ENCODE results near the gene SSX4. TPM values are rescaled to one million over a fixed set of nuclear protein-coding genes. Genes with fewer than 3 reads are reported as not detected.
"Not testable (repeated sequence)": the region's sequence is repeated elsewhere in the genome, so short reads cannot be mapped to it uniquely, and the experiment has no call there.

Gene SSX4
- total and polyA plus RNA-seq, 5 experiments from 2014 or later = not detected

DNA sequence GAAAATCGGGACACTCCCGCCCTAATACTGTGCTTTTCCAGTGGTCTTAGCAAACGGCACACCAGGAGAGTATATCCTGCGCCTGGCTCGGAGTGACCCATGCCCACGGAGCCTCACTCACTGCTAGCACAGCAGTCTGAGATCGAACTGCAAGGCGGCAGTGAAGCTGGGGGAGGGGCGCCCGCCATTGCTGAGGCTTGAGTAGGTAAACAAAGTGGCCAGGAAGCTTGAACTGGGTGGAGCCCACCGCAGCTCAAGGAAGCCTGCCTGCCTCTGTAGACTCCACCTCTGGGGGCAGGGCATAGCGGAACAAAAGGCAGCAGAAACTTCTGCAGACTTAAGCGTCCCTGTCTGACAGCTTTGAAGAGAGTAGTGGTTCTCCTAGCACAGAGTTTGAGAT is 50.4 kb downstream of the SSX4 start:
- H3K27me3 Mint-ChIP-seq, ATAC-seq, H3K36me3 Mint-ChIP-seq, POLR2A ChIA-PET: not testable (repeated sequence)
- H3K9me3 Mint-ChIP-seq = peaks cover 0 to 23% (median 9%) of the 10 kb centered on the region in 9 donors
- H3K4me1 Mint-ChIP-seq = peaks cover 0 to 17% (median 3%) of the 10 kb centered on the region in 4 donors
- DNase-seq = peak in 4 of 10 donors; percentile 1 to 25 (median 16)
- H3K27ac Mint-ChIP-seq = peak overlapping the region in 1 of 10 donors; percentile 25
- H3K4me3 Mint-ChIP-seq = peak overlapping the region in 2 of 10 donors; percentile 14 to 36

Other genes with a start within 250 kb of the SSX4 start
- gene SSX5, start 186.7 kb upstream of the SSX4 start, total RNA-seq = not detected
- not detected for gene SSX5, start 186.7 kb upstream of the SSX4 start, polyA plus RNA-seq
- gene SSX1, start 128.1 kb upstream of the SSX4 start, total RNA-seq = not detected
- not detected for gene SSX1, start 128.1 kb upstream of the SSX4 start, polyA plus RNA-seq
- gene SSX3, start 26.8 kb upstream of the SSX4 start, total RNA-seq = not detected
- not detected for gene SSX3, start 26.8 kb upstream of the SSX4 start, polyA plus RNA-seq
- not detected for gene SSX4B, start 28.4 kb downstream of the SSX4 start, total RNA-seq
- not detected for gene SSX4B, start 28.4 kb downstream of the SSX4 start, polyA plus RNA-seq
- 10 to 100 TPM; 17.0 to 18.2 TPM for gene SLC38A5, start 86.7 kb downstream of the SSX4 start, total RNA-seq
- gene SLC38A5, start 86.7 kb downstream of the SSX4 start, polyA plus RNA-seq = 10 to 100 TPM; 11.9 to 18.6 (median 14.0) TPM
- gene FTSJ1, start 92.7 kb downstream of the SSX4 start, total RNA-seq = 10 to 100 TPM; 50.6 to 53.0 TPM
- gene FTSJ1, start 92.7 kb downstream of the SSX4 start, polyA plus RNA-seq = 10 to 100 TPM; 61.5 to 63.4 (median 62.3) TPM
- 10 to 100 TPM; 18.1 to 18.2 TPM for gene PORCN, start 125.5 kb downstream of the SSX4 start, total RNA-seq
- gene PORCN, start 125.5 kb downstream of the SSX4 start, polyA plus RNA-seq = 10 to 100 TPM; 10.4 to 14.9 (median 12.9) TPM
- 10 to 100 TPM; 30.7 to 36.9 TPM for gene EBP, start 138.3 kb downstream of the SSX4 start, total RNA-seq
- gene EBP, start 138.3 kb downstream of the SSX4 start, polyA plus RNA-seq = 10 to 100 TPM; 77.0 to 88.8 (median 85.2) TPM
- 10 to 100 TPM; 24.4 to 25.9 TPM for gene TBC1D25, start 156.2 kb downstream of the SSX4 start, total RNA-seq
- 10 to 100 TPM; 14.3 to 19.3 (median 18.0) TPM for gene TBC1D25, start 156.2 kb downstream of the SSX4 start, polyA plus RNA-seq
- gene RBM3, start 190.9 kb downstream of the SSX4 start, total RNA-seq = 100 to 1,000 TPM; 204 to 209 TPM
- 100 to 1,000 TPM; 206 to 235 (median 235) TPM for gene RBM3, start 190.9 kb downstream of the SSX4 start, polyA plus RNA-seq
- 10 to 100 TPM; 49.5 to 51.5 TPM for gene WDR13, start 214.0 kb downstream of the SSX4 start, total RNA-seq
- gene WDR13, start 214.0 kb downstream of the SSX4 start, polyA plus RNA-seq = 10 to 100 TPM; 32.2 to 45.5 (median 40.6) TPM